ENCODE measurements around the gene CCDC142.

GRCh38 chr2:74474899-74475298, 7.9 kb downstream of the CCDC142 start:
- peak in 5 of 12 donors; percentile 7 to 17 (median 12) for TF ChIP-seq CTCF (IDR thresholded peaks at IDR 0.05)
- TF ChIP-seq POLR2A (IDR thresholded peaks at IDR 0.05), result no peak

Measured in heart left ventricle (tissue), 13 donors.